Measurements from ENCODE around the gene GRIP2.
"Not testable (repeated sequence)": the region's sequence is repeated elsewhere in the genome, so short reads cannot be mapped to it uniquely, and the experiment has no call there.

Gene GRIP2

GRCh38 chr3:14516738-14517345 lies 23.3 kb downstream of the GRIP2 start:
- TF ChIP-seq ZFP41 (tag by site-specific recombination; IDR thresholded peaks at IDR 0.05; ENCODE audit: borderline replicate concordance) (no peak), ZNF24 (tag by site-specific recombination; IDR thresholded peaks at IDR 0.05) (no peak)
- POLR2A ChIA-PET = no interaction called here
- no peaks in the 10 kb centered on the region for H3K9me3 ChIP-seq (ENCODE audit: control insufficient read depth, insufficient read depth, low read depth, low read length)
- no peaks in the 10 kb centered on the region for H3K4me1 ChIP-seq (ENCODE audit: control insufficient read depth, insufficient read depth, low read length)
- no peak overlapping the region for H3K27ac ChIP-seq (ENCODE audit: extremely low read depth, low read depth, low read length)
- H3K4me3 ChIP-seq (ENCODE audit: low read depth, low read length) = no peak overlapping the region
- CTCF ChIA-PET = interaction anchor here (1.2 to 1.5 kb wide), 2 partner anchors 8 to 31 kb away, joined by 5 to 8 read pairs; no protein-coding TSS in a partner anchor
- H3K36me3 ChIP-seq (ENCODE audit: control insufficient read depth in 2 of 2, insufficient read depth in 1 of 2, low read length in 2 of 2) = no peaks in the 10 kb centered on the region

GRCh38 chr3:14515526-14515925 lies 24.6 kb downstream of the GRIP2 start:
- H3K27ac ChIP-seq (ENCODE audit: extremely low read depth, low read depth, low read length); H3K4me1 ChIP-seq (ENCODE audit: control insufficient read depth, insufficient read depth, low read length); H3K4me3 ChIP-seq (ENCODE audit: low read depth, low read length); POLR2A ChIA-PET; H3K9me3 ChIP-seq (ENCODE audit: control insufficient read depth, insufficient read depth, low read depth, low read length); H3K36me3 ChIP-seq (ENCODE audit: control insufficient read depth in 2 of 2, insufficient read depth in 1 of 2, low read length in 2 of 2): not testable (repeated sequence)
- CTCF ChIA-PET = interaction anchor here (0.6 to 1.2 kb wide), 3 partner anchors 32 to 957 kb away, joined by 3 to 5 read pairs (median 3); no protein-coding TSS in a partner anchor

- CTCF ChIA-PET = interaction anchor here (1.1 kb wide), 1 partner anchor 46 kb away, joined by 7 read pairs; no protein-coding TSS in a partner anchor
- TF ChIP-seq TSHZ1 (tag by site-specific recombination; IDR thresholded peaks at IDR 0.05; ENCODE audit: borderline replicate concordance) = no peak
- no peak for TF ChIP-seq ZFP3 (tag by site-specific recombination; IDR thresholded peaks at IDR 0.05; ENCODE audit: low read depth)
- no peak for TF ChIP-seq REST (tag by site-specific recombination; IDR thresholded peaks at IDR 0.05)
- no peak for TF ChIP-seq ZNF449 (tag by site-specific recombination; IDR thresholded peaks at IDR 0.05)
- no peak for TF ChIP-seq ZNF138 (tag by site-specific recombination; IDR thresholded peaks at IDR 0.05; ENCODE audit: borderline replicate concordance)
- no peak for TF ChIP-seq ZNF777 (tag by site-specific recombination; IDR thresholded peaks at IDR 0.05; ENCODE audit: borderline replicate concordance)
- POLR2A ChIA-PET = no interaction called here
- Histone ChIP-seq H3K36me3 (ENCODE audit: control insufficient read depth in 2 of 2, insufficient read depth in 1 of 2, low read length in 2 of 2) (no peaks in the 10 kb centered on the region), H3K4me3 (ENCODE audit: low read depth, low read length) (no peak overlapping the region), H3K4me1 (ENCODE audit: control insufficient read depth, insufficient read depth, low read length) (no peaks in the 10 kb centered on the region), H3K9me3 (ENCODE audit: control insufficient read depth, insufficient read depth, low read depth, low read length) (no peaks in the 10 kb centered on the region), H3K27ac (ENCODE audit: extremely low read depth, low read depth, low read length) (no peak overlapping the region)
These were observed 25.8 kb downstream of the GRIP2 start for GRCh38 chr3:14514323-14514720.
